PFSK-1 (cell line): ENCODE results near the gene NPAS2.

Experiments used
- POLR2AphosphoS5 ChIP-seq: IDR thresholded peaks from 2 replicates; pipeline ENCODE4 v1.6.1; 2012; ENCODE audit warnings: low read depth, mild to moderate bottlenecking, control low read depth, low read length, moderate library complexity
- TAF1 ChIP-seq: IDR thresholded peaks from 2 replicates; pipeline ENCODE4 v1.6.1; 2012; ENCODE audit warnings: low read length, control low read depth, borderline replicate concordance; ENCODE audit not compliant: insufficient read depth
- TF ChIP-seq, protein P1 (sequence below), 2 experiments: IDR thresholded peaks; 2 replicates each; pipeline versions ENCODE4 v1.6.1 to v1.8.0; 2011 to 2012; ENCODE audit warnings: low read depth in 2 of 2, low read length in 2 of 2, control low read depth in 1 of 2, inconsistent platforms in 1 of 2, mild to moderate bottlenecking in 1 of 2, moderate library complexity in 1 of 2; ENCODE audit not compliant: insufficient read depth in 1 of 2

DNA sequence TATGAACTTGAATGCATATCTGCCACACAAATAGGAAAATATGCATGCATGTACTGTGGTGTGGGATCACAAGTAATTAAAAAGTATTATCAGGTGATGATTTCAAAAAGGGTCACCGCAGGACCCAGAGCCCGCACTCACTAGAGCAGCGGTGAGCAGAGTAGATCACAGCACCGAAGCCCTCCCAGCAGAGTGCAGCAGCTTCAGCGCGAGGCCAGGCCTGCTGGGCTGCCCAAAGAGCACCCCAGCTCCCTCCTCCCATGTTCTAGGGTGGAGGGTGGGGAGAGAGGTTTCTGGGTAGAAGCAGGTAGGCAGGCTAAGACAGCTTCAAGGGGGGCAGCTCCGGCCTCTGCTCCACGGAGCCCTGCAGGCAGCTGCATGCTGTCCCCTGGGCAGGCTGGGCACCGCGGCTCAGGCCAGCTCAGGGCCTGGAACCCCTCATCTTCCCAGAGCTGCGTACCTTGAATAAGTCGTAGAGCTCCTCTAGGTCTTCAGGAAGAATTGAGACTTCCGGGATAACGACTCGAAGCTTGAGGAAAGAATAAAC lies 207.1 kb downstream of the NPAS2 start:
- TF ChIP-seq, protein P1, sequence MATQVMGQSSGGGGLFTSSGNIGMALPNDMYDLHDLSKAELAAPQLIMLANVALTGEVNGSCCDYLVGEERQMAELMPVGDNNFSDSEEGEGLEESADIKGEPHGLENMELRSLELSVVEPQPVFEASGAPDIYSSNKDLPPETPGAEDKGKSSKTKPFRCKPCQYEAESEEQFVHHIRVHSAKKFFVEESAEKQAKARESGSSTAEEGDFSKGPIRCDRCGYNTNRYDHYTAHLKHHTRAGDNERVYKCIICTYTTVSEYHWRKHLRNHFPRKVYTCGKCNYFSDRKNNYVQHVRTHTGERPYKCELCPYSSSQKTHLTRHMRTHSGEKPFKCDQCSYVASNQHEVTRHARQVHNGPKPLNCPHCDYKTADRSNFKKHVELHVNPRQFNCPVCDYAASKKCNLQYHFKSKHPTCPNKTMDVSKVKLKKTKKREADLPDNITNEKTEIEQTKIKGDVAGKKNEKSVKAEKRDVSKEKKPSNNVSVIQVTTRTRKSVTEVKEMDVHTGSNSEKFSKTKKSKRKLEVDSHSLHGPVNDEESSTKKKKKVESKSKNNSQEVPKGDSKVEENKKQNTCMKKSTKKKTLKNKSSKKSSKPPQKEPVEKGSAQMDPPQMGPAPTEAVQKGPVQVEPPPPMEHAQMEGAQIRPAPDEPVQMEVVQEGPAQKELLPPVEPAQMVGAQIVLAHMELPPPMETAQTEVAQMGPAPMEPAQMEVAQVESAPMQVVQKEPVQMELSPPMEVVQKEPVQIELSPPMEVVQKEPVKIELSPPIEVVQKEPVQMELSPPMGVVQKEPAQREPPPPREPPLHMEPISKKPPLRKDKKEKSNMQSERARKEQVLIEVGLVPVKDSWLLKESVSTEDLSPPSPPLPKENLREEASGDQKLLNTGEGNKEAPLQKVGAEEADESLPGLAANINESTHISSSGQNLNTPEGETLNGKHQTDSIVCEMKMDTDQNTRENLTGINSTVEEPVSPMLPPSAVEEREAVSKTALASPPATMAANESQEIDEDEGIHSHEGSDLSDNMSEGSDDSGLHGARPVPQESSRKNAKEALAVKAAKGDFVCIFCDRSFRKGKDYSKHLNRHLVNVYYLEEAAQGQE (IDR thresholded peaks at IDR 0.05; ENCODE audit: insufficient read depth in 1 of 2, low read depth in 2 of 2, low read length in 2 of 2): no peak
- no peak for TF ChIP-seq TAF1
- no peak for TF ChIP-seq POLR2AphosphoS5
